ENCODE measurements around the gene OST4. TPM values are rescaled to one million over a fixed set of nuclear protein-coding genes. Genes with fewer than 3 reads are reported as not detected.

OST4 gene
- total and polyA plus RNA-seq, 8 donors = 231 to 407 (median 273) TPM

DNA sequence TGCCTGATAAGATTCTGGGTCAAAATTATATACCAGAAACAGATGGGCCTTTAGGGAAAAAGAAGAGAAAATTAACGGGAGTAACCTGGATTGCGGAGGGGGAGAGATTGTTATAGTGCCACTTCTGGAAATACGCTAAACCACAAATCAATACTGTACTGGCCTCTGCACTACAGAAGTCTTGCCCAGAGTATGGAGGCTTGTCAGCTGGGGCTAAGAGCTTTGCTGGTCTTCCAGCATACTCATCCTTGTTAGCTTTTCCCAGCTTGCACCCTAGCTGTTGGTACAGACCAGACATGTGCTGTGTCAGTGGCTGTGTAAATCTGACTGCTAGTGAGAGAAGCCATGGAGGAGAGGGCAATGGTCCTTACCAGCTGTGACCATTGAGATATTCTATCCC lies 11.1 kb downstream of the OST4 start:
- no peak overlapping the region for H3K27ac ChIP-seq
- H3K9me3 ChIP-seq = no peaks in the 10 kb centered on the region
- no peak overlapping the region for H3K4me3 ChIP-seq
- no peak for DNase-seq
- no peak for ATAC-seq
- peaks cover 0 to 6% of the 10 kb centered on the region in 2 donors for H3K4me1 ChIP-seq
- TF ChIP-seq CTCF (IDR thresholded peaks at IDR 0.05) = no peak
- peaks cover 0 to 50% of the 10 kb centered on the region in 2 donors for H3K36me3 ChIP-seq
- H3K27me3 ChIP-seq = no peaks in the 10 kb centered on the region
- intact Hi-C loops (cut with DNase I) = no loop called here

DNA sequence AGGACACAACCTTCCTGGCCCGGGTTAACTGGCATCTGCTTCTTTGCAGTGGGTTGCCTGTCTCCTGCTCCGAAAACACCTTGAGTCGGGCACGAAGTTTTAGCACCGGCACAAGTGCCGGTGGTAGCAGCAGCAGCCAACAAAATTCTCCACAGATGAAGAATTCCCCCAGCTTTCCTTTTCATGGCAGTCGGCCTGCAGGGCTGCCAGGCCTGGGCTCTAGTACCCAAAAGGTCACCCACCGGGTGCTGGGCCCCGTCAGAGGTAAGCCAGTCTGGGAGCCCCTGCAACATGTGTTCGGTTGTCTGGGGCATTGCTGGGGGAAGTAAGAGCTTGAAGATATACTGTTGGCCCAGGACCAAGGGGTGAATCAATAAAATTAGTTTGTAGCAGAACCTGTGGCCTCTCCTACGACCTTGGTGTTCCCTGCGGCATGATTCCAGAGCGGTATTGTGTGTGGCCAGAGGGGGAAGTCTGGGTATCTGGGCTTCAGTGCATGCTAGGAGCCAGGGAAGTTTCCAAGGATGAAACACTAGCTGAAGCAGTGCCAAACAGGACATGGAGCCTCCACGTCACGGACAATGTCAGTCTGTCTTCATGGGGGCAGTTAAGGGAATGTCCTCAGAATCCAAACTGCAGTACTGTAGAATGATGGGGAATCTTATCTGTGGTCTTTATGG lies 12.2 kb downstream of the OST4 start:
- H3K36me3 ChIP-seq = peaks cover 0 to 54% of the 10 kb centered on the region in 2 donors
- no peak for TF ChIP-seq CTCF (IDR thresholded peaks at IDR 0.05)

DNA sequence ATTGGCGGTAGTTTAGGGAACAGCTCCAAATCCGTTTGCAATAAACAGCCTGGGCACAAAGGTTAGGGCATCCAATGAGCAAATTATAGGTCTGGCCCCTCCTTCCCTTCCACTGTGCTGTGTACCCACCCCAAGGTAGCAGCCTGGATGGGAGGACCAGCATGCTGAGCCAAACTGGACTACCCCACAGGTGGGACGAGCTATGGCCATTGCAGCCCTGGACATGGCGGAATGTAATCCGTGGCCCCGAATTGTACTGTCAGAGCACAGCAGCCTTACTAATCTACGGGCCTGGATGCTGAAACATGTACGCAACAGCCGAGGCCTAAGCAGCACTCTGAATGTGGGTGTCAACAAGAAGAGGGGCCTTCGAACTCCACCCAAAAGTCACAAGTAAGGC lies 13.2 kb downstream of the OST4 start:
- ATAC-seq (no peak), DNase-seq (no peak)
- no peak overlapping the region for H3K27ac ChIP-seq
- no peak overlapping the region for H3K4me3 ChIP-seq
- no peak for TF ChIP-seq CTCF (IDR thresholded peaks at IDR 0.05)
- no peaks in the 10 kb centered on the region for H3K27me3 ChIP-seq
- intact Hi-C loops (cut with DNase I) = no loop called here
- H3K4me1 ChIP-seq = peaks cover 0 to 6% of the 10 kb centered on the region in 2 donors
- H3K36me3 ChIP-seq = peaks cover 0 to 54% of the 10 kb centered on the region in 2 donors
- no peaks in the 10 kb centered on the region for H3K9me3 ChIP-seq

More for the DNA sequence above, 12.2 kb downstream of the OST4 start:
- Histone ChIP-seq H3K4me1 (peaks cover 0 to 6% of the 10 kb centered on the region in 2 donors), H3K9me3 (no peaks in the 10 kb centered on the region), H3K4me3 (no peak overlapping the region), H3K27ac (no peak overlapping the region), H3K27me3 (no peaks in the 10 kb centered on the region)
- DNase-seq (no peak), ATAC-seq (no peak)
- intact Hi-C loops (cut with DNase I) = no loop called here

DNA sequence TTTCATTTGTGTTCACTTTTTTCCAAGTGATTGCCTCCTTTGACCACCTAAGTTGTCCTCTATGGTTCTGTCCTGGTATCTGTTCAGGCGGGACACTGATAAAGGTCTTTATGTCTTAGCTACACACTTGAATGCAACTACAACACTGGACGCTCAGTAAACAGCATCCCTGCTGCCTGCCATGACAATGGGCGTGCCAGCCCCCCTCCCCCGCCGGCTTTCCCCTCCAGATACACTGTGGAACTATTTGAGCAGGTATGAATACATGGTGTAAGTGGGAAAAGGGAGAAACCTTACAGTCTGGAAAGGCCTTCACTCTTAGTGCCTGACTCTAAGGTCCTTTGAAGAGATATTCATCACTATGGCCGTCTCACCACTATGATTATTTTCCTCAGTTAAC lies 14.3 kb downstream of the OST4 start:
- H3K9me3 ChIP-seq = no peaks in the 10 kb centered on the region
- no peaks in the 10 kb centered on the region for H3K27me3 ChIP-seq
- peaks cover 0 to 54% of the 10 kb centered on the region in 2 donors for H3K36me3 ChIP-seq
- DNase-seq (no peak), ATAC-seq (no peak)
- no peak overlapping the region for H3K27ac ChIP-seq
- no peak for TF ChIP-seq CTCF (IDR thresholded peaks at IDR 0.05)
- no peak overlapping the region for H3K4me3 ChIP-seq
- peaks cover 0 to 6% of the 10 kb centered on the region in 2 donors for H3K4me1 ChIP-seq
- intact Hi-C loops (cut with DNase I) = no loop called here

DNA sequence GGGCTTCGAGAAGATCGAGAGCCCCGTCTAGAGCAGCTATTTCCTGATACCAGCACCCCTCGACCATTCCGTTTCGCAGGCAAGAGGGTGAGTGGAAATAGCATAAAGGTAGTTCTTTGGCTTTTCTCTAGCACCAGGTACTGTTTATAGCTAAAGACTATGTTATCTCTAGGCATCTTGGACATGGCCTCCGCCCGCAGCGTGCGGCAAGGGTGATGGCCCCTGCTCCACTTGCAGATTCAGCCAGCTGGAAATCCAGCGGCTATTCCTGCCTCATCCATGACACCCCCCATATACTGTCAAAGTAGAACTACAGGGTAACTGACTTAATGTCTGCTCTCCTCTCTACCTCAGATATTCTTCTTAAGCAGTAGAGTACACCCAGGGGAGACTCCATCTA lies 16.7 kb downstream of the OST4 start:
- no peak for TF ChIP-seq CTCF (IDR thresholded peaks at IDR 0.05)
- H3K4me3 ChIP-seq = no peak overlapping the region
- no peak for ATAC-seq
- DNase-seq = no peak
- no peaks in the 10 kb centered on the region for H3K9me3 ChIP-seq
- H3K27me3 ChIP-seq = no peaks in the 10 kb centered on the region
- H3K4me1 ChIP-seq = peaks cover 1 to 13% of the 10 kb centered on the region in 2 donors
- H3K27ac ChIP-seq = no peak overlapping the region
- intact Hi-C loops (cut with DNase I) = no loop called here
- peaks cover 0 to 47% of the 10 kb centered on the region in 2 donors for H3K36me3 ChIP-seq
